HG03066 (cell line): ENCODE measurements around the gene CPVL.

Experiments
- ATAC-seq: cut with Tn5 transposase; IDR thresholded peaks from one replicate; pipeline ENCODE4 v1.9.1; 2021; ENCODE audit warnings: low read depth; ENCODE audit not compliant: unreplicated experiment

Gene CPVL

DNA sequence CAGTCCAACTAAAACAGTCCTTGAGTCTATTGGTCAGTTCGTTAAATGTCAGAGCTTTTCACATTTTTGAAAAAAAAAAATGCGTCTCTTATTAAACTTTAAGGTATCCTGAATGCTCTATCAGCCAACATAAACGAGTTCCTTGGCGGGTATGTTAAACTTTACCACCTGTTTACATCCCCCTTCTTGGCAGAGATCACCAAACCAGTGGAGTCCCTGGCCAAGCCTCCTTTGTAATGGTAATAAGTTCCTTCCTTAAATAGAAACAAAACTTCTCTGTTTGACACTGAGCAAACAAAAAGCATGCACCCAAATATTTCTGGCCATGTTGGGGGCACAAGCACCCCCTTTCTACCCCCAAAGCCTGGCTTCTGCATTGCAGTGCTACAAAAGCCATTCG, 191.4 kb downstream of the CPVL start:
- no peak for ATAC-seq

DNA sequence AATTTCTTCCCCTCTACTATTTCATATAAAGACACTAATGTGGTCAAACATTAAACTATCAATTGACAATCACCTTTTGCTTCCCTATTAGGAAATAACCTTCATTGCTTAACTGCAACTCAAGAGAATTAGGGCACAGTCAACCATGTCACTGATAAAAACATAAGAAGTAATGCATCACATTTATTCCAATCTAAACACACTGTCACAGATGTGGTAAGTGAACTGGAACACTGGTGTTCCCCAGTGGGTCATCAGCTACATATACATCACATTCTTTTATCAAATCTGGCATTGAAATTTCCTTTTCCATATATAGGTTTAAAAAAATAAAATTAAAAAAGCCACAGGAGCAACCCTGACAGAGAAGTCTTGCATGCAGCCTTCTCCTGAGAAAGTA, 191.9 kb downstream of the CPVL start:
- no peak for ATAC-seq

DNA sequence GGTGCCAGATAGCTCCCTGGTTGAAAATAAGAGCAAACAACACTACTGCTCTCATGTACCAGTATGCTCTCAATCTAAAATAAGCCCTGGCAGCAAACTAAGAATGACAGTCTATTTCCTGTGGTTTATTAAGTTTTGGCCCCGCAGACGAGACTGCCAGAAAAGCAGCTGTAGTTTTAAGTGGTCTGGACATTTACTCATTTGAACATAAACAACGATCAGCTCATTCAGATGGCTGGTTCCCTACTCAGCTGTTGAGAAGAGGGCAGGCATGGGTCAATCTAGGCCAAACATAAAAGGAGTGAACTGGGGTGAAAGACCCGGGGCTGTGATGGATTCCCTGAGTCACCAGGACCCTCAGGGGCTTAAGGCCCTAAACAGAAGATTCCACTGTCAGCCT, 192.7 kb downstream of the CPVL start:
- no peak for ATAC-seq
